Brain microvascular endothelial cell (primary cell): ENCODE results near the gene GPR78.
"Not testable (repeated sequence)": the region's sequence is repeated elsewhere in the genome, so short reads cannot be mapped to it uniquely, and the experiment has no call there.

Experiments
- DNase-seq: peaks from one replicate; pipeline ENCODE4 v3.0.0-alpha.2; 2020
- H3K27ac ChIP-seq: fragments of 250-450 bp; sonication (Bioruptor Pico); 2 replicates; pipeline ENCODE4 v1.5.1; 2020; ENCODE audit warnings: mild to moderate bottlenecking, moderate library complexity
- H3K27me3 ChIP-seq: fragments of 250-450 bp; sonication (Bioruptor Pico); replicated peaks from 2 replicates; pipeline ENCODE4 v1.5.1; 2020; ENCODE audit warnings: mild to moderate bottlenecking
- H3K36me3 ChIP-seq: fragments of 250-450 bp; sonication (Bioruptor Pico); replicated peaks from 2 replicates; pipeline ENCODE4 v1.5.1; 2020; ENCODE audit warnings: mild to moderate bottlenecking
- H3K4me3 ChIP-seq: 2 replicates; pipeline ENCODE4 v1.5.1; 2011; ENCODE audit warnings: low read depth, mild to moderate bottlenecking, control low read depth, low read length, moderate library complexity
- CTCF ChIP-seq: IDR thresholded peaks from 2 replicates; pipeline ENCODE4 v1.5.1; 2011; ENCODE audit warnings: low read depth, mild to moderate bottlenecking, moderate library complexity, low read length, control low read depth, inconsistent platforms; ENCODE audit errors: missing control alignments
- in situ Hi-C: cut with HindIII; loops from 2 replicates; pipeline ENCODE4 v1.10.0; 2017; ENCODE audit warnings: low sequenced_read_pairs, low pct_ligation_motif_present

Gene GPR78

GRCh38 chr4:8573266-8573665 is 6.9 kb upstream of the GPR78 start:
- in situ Hi-C loops = no loop called here
- no peak overlapping the region for H3K27ac ChIP-seq
- no peak for TF ChIP-seq CTCF

GRCh38 chr4:8574796-8575370 is 5.3 kb upstream of the GPR78 start:
- TF ChIP-seq CTCF = no peak
- in situ Hi-C loops = no loop called here
- Histone ChIP-seq H3K27ac (no peak overlapping the region), H3K27me3 (peaks cover 16% of the 10 kb centered on the region), H3K36me3 (no peaks in the 10 kb centered on the region), H3K4me3 (no peak overlapping the region)
- no peak for DNase-seq

More at GRCh38 chr4:8573266-8573665, 6.9 kb upstream of the GPR78 start:
- DNase-seq = no peak
- Histone ChIP-seq H3K27me3 (peaks cover 12% of the 10 kb centered on the region), H3K36me3 (no peaks in the 10 kb centered on the region), H3K4me3 (no peak overlapping the region)

GRCh38 chr4:8575457-8575856 is 4.7 kb upstream of the GPR78 start:
- in situ Hi-C loops = no loop called here
- Histone ChIP-seq H3K27me3 (peaks cover 19% of the 10 kb centered on the region), H3K4me3 (no peak overlapping the region), H3K36me3 (no peaks in the 10 kb centered on the region), H3K27ac (no peak overlapping the region)
- no peak for TF ChIP-seq CTCF
- DNase-seq = no peak

GRCh38 chr4:8576591-8576990 is 3.6 kb upstream of the GPR78 start:
- H3K36me3 ChIP-seq, H3K27ac ChIP-seq, in situ Hi-C loops, H3K4me3 ChIP-seq, DNase-seq: not testable (repeated sequence)
- H3K27me3 ChIP-seq = peaks cover 29% of the 10 kb centered on the region

GRCh38 chr4:8577046-8577445 is 3.1 kb upstream of the GPR78 start:
- in situ Hi-C loops = no loop called here
- Histone ChIP-seq H3K4me3 (no peak overlapping the region), H3K27ac (no peak overlapping the region), H3K27me3 (peaks cover 29% of the 10 kb centered on the region), H3K36me3 (no peaks in the 10 kb centered on the region)
- DNase-seq = no peak
- no peak for TF ChIP-seq CTCF

- no peak for TF ChIP-seq CTCF
- peaks cover 32% of the 10 kb centered on the region for H3K27me3 ChIP-seq
- in situ Hi-C loops = no loop called here
Observed at GRCh38 chr4:8577972-8578371, 2.2 kb upstream of the GPR78 start.

More at GRCh38 chr4:8577972-8578371, 2.2 kb upstream of the GPR78 start:
- DNase-seq = no peak
- H3K27ac ChIP-seq = no peak overlapping the region
- H3K36me3 ChIP-seq = no peaks in the 10 kb centered on the region
- H3K4me3 ChIP-seq = no peak overlapping the region
